Measurements from ENCODE around the gene GP5.

DNA sequence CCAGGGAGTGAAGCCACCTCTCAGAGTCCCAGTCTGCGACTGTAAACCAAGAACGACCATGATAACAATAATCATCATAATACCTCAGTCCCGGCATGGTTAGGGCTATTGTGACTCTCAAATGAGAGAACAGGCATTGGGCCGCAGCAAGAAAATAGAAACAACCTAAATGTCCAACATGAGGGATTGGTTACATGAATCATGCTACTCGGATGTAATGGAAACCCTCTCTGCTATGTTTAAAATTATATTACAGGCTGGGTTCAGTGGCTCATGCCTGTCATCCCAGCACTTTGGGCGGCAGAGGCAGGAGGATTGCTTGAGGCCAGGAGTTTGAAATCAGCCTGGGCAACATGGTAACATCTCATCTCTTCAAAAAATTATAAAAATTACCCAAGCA, 50.7 kb downstream of the GP5 start:
- TF ChIP-seq, protein P1, sequence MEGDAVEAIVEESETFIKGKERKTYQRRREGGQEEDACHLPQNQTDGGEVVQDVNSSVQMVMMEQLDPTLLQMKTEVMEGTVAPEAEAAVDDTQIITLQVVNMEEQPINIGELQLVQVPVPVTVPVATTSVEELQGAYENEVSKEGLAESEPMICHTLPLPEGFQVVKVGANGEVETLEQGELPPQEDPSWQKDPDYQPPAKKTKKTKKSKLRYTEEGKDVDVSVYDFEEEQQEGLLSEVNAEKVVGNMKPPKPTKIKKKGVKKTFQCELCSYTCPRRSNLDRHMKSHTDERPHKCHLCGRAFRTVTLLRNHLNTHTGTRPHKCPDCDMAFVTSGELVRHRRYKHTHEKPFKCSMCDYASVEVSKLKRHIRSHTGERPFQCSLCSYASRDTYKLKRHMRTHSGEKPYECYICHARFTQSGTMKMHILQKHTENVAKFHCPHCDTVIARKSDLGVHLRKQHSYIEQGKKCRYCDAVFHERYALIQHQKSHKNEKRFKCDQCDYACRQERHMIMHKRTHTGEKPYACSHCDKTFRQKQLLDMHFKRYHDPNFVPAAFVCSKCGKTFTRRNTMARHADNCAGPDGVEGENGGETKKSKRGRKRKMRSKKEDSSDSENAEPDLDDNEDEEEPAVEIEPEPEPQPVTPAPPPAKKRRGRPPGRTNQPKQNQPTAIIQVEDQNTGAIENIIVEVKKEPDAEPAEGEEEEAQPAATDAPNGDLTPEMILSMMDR (IDR thresholded peaks at IDR 0.05), result no peak
- no peak for TF ChIP-seq POLR2A (IDR thresholded peaks at IDR 0.05)

All from prostate gland (tissue), 2 donors.